HuH-7.5 (cell line): ENCODE data around the gene COL2A1.
A peak's percentile ranks its signal among the peaks of the same experiment; 100 is the strongest.
"Not testable (repeated sequence)": the region's sequence is repeated elsewhere in the genome, so short reads cannot be mapped to it uniquely, and the experiment has no call there.

ENCODE experiments used
- DNase-seq: peaks from one replicate; pipeline ENCODE4 v3.0.0; 2011; ENCODE audit warnings: low spot score

Gene COL2A1

DNA sequence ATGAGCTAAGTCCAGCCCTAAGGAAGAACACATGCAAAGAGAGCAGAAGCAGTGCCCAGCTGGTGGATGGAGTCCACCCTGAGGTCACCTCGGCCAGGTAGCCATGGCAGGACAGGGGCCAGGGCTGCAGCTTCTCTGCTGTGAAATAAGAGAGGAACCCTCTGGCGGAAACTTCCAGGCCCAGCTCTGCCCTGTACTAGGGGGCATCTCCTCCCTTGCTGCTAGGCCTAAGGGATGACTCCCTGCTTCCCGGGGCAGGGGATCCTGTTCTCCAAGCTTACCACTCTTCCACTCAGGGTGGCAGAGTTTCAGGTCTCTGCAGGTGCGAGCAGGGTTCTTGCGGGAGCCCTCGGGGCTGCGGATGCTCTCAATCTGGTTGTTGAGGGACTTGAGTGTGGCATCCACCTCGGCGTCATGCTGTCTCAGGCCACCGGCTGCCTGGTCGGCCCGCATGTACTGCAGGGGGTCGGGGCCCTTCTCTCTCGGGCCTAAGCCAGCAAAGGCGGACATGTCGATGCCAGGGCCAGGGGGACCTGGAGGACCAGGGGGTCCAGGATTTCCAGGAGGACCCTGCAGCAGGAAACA is 29.1 kb downstream of the COL2A1 start:
- DNase-seq: no peak

DNA sequence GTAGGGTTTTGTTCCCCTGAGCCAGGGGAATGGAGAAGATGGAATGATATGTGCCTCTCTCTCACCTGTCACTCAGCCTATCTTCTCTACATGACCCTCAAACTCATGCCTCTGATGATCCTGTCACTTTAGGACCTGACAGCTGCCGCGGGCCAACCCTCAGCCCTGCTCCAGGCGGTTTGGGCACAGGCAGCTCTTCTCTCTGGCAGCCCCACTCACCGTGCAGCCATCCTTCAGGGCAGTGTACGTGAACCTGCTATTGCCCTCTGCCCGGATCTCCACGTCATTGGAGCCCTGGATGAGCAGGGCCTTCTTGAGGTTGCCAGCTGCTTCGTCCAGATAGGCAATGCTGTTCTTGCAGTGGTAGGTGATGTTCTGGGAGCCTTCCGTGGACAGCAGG is 30.4 kb downstream of the COL2A1 start:
- no peak for DNase-seq

DNA sequence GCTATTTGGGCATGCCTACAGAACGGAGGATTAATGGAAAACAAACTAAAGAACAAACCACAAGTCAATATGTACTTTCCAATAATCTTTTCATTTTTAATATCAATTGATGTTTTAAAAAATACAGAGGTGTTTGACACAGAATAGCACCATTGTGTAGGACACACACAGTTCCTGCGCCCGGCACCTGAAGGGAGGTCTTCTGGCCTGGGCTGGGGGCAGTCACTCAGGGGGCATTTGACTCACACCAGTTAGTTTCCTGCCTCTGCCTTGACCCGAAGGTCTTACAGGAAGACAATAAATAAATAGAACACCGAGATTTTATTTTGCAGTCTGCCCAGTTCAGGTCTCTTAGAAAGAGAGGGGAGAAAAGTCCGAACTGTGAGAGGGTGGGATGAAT is 31.4 kb downstream of the COL2A1 start:
- DNase-seq: no peak

DNA sequence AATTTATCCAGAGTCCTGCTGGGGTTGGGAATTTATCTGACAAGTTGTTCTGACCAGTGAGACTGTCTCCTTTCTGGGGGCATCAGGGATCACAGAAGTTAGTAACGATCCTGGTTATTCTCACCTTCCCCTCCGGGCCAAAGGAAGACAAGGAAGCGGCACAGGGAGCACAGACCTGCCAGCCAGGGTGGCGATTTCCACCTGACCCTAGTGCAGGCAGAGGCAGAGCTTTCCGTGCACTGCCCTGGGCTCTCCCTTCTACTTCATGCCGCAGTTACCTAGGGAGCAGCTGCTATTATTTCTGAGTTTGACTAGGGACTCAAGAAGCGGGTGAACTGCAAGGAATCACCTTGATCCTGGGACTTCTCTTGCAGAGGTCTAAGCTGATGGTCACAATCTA is 33.4 kb downstream of the COL2A1 start:
- DNase-seq: no peak

DNA sequence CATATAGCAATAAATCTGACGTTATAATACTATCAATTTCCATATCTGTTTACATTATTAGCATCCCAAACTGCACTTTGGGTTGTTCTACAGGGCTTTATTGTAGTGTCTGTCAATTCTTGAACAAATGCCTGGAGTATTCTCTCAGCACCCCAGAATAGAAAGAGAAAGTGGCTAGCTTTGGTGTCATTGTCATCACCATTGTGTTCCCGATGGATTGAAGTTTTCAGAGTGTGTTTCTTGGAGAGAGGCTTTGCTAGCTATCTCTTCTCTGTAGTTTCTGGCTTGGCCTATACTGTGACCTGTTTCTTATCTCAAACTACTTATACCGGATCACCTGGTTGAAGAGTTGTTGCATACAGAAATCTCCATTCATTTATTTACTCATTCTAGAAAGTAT is 34.4 kb downstream of the COL2A1 start:
- no peak for DNase-seq

DNA sequence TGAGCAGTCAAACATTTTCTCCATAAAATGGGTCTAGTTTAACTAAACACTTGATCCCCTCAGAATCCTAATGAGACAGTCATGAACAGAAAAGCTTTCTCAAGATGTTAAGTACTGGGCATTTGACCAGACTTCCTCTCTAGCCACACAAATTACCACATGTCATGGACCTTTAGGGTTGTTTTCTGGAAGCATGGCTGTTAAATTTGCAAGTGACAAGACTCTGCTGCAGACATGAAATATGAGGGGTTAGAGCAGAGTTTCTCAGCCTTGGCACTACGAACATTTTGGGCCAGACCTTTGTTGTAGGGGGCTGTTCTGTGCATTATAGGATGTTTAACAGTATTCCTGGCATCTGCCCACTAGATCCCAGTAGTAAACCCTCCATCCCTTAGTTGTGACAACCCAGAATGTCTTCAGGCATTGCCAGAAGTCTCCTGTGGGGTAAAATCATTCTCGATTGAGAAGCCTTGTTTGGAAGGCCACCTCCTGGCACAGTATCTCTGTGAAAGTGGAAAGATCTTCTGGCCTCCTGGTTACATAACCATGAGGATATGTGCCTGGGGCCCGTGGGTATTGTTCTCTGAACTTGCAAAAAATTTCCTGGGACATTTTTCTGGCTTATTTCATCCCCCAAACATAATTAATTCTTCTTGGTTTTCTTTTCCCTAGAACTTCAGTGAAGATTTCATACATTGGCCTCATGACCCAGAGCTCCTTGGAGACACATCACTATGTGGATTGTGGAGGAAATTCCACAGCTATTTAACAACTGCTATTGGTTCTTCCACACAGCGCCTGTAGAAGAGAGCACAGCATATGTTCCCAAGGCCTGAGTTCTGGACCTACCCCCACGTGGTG is 36.6 kb downstream of the COL2A1 start:
- DNase-seq: no peak

DNA sequence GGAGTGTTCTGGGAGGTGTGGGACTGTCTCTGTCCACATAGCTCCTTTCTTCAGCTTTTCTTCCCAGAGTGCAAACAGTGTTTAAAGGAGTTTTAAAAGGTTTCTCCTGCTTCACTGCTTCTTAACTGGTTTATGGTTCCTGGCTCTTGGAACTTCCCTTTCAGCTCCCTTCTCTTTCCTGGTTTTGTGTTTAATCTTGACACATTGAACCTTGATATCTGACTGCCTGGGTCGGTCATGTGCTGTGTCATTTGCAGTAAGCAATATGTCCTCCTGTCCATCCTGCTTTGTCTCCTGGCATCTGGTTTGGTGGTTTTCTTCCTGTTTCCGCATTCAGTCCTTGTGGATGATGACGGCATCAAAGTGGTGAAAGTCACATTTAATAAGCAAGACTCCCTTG is 38.7 kb downstream of the COL2A1 start:
- DNase-seq: no peak

DNA sequence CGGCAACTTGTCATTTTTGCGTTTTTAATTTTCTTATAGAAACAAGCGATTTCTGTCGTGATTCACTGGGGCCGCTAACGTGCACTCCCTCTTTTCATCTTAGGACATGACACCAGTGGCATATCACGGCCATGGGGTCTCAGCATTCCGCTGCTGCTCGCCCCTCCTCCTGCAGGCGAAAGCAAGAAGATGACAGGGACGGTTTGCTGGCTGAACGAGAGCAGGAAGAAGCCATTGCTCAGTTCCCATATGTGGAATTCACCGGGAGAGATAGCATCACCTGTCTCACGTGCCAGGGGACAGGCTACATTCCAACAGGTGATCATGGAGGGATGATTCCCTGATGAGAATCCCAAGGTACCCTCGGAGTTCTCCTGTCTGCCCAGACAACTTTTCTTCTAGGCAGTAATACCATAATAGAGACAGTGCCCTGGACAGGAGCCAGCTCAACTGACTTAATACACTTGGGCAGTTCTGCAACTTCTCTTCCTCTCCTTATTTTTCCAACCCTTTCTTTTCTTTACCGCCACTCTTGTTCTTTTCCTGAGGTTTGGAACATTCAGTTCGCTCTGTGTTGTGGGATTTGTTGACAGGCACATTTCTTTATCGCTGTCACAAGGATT is 40.1 kb downstream of the COL2A1 start:
- DNase-seq: no peak

DNA sequence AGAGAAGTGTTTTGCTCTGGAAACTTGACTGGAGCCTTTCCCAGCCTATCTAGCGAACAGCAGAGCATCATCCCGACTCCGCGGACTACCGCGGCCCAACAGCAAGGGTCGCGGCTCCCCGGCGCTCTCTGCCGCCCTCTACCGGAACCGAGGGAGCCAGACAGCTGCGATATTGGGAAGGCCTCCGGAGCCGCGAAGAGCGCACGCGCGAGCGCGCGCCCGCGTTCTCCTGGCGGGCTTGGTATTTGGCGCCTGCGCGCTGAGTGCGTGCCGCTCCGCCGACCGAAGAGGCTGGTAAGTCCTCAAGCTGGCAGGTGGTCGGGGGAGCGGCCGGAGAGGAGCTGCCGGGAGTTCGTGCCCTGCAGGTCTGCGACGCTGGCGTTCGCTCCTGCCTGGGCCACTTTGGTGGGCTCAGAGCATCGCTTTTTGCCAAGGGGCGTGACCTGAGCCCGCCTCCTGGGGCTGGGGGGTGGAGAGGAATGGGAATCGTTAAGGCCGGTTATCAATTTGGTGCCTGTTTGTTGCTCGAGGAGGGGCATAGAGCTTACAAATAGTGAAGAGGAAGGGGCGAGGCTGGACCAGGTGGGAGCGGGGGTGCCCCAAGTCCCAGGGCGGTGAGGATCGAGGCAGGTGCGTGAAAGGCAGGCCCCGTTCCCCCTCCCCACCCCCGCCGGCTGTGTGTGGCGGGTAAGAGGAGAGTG is 40.8 kb downstream of the COL2A1 start, which contains the start of gene TMEM106C:
Gene TMEM106C (plus strand): TSS at position 257 of the 701 bp plus-strand sequence. CDS start 641 bp downstream, outside the sequence.
- DNase-seq: peak; percentile 97

DNA sequence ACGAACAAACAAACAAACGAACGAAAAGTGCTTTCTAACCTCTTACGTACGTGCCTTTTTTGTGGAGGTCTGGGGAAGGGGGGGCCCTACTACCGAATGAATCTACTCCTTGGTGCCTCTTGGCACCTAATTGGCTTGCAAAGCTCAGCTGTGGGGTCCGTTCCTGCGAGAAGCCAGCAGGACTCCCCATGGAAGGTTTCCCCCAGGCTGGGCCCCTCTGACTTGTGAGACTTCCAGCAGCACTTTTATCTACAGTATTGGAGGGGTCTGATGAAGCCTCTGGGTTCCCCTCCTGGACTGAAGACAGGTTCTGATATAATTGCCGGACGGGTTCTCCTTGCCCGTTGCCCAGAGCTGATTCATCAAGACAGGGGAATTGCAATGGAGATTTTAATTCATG is 42.1 kb downstream of the COL2A1 start:
- no peak for DNase-seq

DNA sequence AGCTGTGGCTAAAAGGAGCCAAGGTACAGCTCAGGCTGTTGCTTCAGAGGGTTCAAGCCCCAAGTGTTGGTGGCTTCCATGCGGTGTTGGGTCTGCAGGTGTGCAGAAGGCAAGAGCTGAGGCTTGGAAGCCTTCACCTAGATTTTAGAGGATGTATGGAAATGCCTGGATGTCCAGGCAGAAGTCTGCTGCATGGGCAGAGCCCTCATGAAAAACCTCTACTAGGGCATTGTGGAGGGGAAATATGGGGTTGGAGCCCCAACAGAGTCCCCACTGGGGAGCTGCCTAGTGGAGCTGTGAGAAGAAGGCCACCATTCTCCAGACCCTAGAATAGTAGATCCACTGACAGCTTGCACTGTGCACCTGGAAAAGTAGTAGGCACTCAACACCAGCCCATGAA is 46.6 kb downstream of the COL2A1 start:
- DNase-seq: not testable (repeated sequence)

DNA sequence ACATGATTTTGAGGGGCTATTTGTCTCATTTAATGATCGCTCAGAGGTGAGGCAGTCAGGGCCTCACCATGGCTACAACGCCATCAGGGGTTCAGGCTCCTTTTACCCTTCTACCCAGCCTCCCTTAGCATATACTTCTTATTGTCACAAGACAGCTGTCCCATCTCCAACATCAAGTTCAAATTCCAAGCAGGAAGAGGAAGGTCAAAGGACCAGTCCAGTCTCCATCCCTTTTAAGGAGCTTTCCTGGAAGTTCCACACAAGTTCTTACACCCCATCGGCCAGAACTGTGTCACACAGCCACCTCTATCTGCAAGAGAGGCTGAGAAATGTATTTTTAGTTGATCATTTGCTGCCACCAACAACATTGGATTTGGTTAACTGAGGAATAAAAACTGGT is 49.2 kb downstream of the COL2A1 start:
- no peak for DNase-seq

DNA sequence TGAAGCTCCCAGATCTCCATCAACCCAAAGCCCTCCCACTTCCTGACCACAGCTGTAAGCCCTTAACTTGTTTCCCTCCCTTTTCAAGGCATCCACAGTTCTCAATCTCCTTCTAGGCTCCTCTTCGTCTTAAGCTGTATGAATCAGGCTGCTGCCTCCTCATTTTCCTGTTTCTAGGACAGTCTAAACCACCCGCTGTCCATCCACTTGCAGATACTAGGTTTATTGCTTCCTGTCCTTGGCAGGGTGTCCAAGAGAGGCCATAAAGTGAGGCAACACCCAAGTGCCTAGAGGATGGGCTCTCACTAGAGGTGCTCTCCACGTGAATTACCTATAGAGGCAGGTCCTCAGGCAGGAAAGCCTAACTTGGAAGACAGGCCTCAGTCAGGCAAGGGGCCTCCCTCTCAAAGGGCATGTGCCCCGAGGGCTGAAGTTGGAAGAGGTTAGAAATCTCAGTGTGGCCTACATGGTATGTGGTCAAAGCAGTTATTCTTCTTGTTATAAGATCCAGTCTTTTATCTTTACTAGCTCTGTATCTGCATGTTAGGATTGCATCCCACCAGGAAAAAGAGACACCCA is 49.7 kb downstream of the COL2A1 start:
- DNase-seq: no peak

DNA sequence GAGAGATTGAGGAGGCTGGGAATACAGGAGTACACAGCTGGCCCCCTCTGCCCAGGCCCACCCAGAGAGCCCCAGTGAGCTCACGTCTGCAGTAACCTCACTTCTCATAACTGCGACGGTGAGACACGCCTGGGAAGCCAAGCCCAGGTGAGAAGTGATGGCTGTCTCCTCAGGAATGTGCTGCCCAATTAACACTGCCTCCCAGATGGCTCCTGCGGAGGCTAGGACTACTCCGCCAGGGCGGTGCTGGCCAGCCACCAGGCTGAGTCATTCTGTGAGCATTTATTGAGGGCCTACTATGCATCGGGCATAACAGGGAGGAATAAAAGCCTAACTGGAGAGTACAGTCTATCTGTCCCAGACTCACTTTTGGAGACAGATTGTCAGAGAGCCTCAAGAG is 50.2 kb downstream of the COL2A1 start:
- no peak for DNase-seq

DNA sequence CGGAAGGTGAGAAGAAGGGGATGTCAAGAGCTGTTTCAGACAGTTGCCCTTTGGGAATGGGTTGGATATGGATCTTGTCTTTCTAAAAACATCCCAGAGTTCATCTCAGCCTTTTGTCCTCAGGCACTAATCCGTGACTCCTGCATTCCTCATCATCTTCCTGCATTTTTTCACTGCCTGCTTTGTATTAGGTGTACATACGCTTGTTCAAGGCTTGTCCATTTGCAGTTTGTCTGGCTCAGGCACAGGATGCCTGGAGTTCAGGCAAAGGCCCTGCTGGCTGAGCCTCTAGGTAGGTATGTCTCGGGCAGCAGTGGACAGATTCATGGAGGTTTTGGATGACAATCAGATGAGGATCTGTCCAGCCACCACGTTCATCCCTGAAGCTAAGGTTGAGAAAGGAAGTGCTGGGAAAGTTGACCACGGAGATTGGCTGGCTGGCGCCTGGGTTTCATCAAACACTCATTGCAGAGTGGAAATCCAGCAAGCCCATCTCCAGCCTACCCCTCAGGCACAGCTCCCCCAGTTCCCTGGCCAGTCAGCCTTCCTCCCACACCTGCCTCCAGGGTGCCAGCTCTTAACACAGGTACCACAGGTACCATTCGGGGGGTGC is 53.3 kb downstream of the COL2A1 start:
- DNase-seq: no peak

DNA sequence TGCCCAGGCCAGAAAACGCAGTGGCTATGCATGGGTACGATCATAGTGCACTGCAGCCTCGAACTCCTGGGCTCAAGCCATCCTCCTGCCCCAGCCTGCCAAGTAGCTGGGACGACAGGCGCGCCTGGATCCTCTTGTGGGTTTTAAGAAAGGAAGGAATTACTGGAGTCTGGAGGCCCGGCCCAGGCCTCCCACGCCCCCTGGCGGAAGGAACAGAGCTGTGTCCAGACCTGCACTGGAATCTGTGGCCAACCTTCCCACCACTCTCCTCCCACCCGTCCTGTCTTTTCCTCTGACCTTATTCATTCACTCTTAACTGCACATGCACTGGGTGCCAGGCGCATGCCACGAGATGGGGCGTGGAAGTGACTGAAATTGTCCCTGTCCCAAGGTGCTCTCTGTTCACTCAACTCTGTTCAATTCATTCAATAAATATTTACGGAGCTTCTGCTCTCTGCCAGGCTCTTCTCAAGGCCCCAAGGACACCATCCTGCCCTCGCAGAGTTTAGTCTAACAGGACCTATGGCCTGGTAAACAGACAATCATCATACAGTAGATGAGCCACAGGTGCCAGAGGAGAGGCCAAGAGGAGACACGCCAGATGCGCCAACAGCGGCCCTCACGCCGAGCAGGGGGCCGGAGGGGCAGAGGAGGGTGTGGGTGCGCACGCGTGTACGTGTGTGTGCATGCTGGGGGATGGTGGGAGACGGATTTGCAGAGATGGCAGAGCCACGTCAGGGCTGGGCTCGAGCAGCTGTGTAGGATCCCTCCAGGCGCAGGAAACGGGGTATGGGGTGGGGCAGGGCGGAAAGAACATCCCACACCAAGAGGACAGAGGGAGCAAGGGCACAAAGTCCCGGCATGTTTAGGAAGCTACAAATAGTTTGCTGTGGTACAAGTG is 54.6 kb downstream of the COL2A1 start:
- peak; percentile 92 for DNase-seq

DNA sequence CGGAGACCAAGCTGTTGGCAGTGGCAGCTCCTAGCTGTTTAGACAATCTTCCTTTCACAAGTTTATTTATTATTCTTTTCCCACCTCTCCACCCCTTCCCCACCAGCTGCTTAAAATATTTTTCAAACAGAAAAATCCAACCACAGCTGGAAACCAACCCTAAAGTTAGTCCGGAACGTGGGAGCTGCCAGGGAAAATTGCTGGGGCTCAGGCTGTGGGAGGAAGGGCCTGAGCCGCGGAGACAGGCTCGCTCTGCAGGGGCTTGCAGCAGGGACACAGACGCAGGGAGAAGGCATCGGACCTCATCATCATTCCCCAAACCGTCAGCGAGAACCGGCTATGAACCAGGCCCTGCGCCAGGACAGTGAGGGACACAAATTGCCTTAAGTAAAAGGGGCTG is 56.9 kb downstream of the COL2A1 start:
- no peak for DNase-seq

DNA sequence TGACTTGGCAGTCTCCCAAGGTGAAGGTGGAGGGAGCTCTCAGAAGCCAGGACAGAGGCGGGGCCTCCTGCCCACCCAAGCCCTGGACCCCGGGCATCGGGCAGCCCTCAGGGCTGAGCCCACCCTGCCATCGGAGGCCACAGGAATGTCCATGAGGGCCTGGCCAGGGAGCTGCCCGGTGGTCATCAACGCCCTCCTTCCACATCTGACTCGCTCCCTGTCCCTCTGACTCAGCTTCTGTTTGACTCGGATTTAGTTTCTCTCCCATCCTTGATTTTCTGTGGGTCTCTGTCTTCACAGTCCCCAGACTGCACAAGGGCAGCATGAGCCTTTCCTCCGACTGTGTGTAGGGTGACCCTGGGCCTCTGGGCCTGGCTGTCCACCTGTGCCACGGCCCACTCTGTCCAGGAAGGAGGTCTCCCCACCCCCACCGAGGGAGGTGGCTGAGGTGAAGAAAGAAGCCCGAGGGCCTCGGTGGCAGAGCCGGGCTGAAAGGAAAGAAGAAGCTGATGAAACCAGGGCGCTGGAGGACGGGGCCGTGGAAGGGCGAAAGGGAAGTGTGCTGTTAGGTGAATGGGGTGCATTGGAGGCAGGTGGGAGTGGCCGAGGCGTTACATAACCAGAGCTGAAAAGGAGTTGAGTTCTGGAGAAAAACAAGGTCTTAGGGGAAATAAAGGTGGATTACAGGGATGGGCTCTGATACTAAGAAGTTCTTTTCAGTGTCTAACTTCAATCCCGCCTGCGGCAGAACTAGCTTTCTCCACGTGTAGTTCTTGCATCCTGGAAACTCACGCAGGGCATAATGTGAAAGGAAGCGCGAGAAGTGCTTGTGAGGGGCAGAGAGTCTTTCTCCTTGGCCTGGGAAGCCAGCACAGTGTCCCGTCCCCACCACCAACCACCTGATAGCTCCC is 57.6 kb downstream of the COL2A1 start:
- no peak for DNase-seq

DNA sequence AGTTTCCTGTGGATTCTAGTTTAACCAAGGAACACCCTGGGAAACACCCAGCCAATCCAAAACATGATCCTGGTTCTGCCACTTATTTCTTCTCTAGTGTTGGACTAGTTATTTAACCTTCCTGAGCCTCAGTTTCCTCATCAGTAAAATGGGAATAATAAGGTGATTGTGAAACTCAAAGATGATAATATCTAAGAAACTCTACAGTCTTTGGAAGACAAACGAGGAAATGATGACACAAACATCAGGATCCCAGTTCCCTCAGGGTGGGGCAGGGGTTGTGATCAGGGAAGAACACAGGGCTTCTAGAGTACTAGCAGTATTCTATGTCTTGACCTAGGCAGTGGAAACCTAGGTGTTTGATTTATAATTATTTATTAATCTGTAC is 58.9 kb downstream of the COL2A1 start:
- no peak for DNase-seq
